Panc1 (cell line): ENCODE results near the gene CACNG6. TPM values are rescaled to one million over a fixed set of nuclear protein-coding genes. Genes with fewer than 3 reads are reported as not detected.
A peak's percentile ranks its signal among the peaks of the same experiment; 100 is the strongest.

ENCODE experiments used
- ATAC-seq: fragments of 200-7000 bp; cut with Tn5 transposase; 2 replicates; pipeline ENCODE4 v1.9.1; 2020; ENCODE audit warnings: mild to moderate bottlenecking, moderate library complexity
- BruUV-seq: library from RNA; stranded (reverse); fragments of 400-500 nt; replicated peaks from 2 replicates; lab custom pipeline; 2021; lab: Mats Ljungman, UMichigan
- CTCF ChIA-PET: fragments of 300-600 bp; sonication (Branson Sonifier 250); formaldehyde crosslinking; loops from one replicate; lab custom pipeline; 2022; ENCODE audit warnings: antibody characterized with exemption; lab: Charles Lee
- POLR2A ChIA-PET: fragments of 300-600 bp; sonication (Branson Sonifier 250); formaldehyde crosslinking; loops from one replicate; lab custom pipeline; 2022; ENCODE audit warnings: antibody characterized with exemption; lab: Charles Lee
- DNase-seq: peaks from one replicate; pipeline ENCODE4 v3.0.0-alpha.2; 2010; ENCODE audit warnings: low read depth, low spot score
- H3K27ac ChIP-seq: 2 replicates; pipeline ENCODE4 v1.5.1; 2011; ENCODE audit warnings: mild to moderate bottlenecking, low read length, inconsistent platforms
- H3K27me3 ChIP-seq: fragments of 200-500 bp; sonication (Bioruptor generic); 2 replicates; pipeline ENCODE4 v1.6.0; 2014; ENCODE audit warnings: low read length, inconsistent platforms; ENCODE audit not compliant: control insufficient read depth, insufficient read depth
- H3K36me3 ChIP-seq: fragments of 200-500 bp; sonication (Bioruptor generic); 2 replicates; pipeline ENCODE4 v1.5.1; 2014; ENCODE audit warnings: inconsistent platforms, mild to moderate bottlenecking, low read length, moderate library complexity; ENCODE audit not compliant: control insufficient read depth, insufficient read depth
- H3K4me1 ChIP-seq: 2 replicates; pipeline ENCODE4 v1.5.1; 2011; ENCODE audit warnings: inconsistent platforms, mild to moderate bottlenecking, low read length, moderate library complexity; ENCODE audit not compliant: control insufficient read depth, insufficient read depth
- H3K4me3 ChIP-seq, 2 experiments: 2 replicates each; pipeline ENCODE4 v1.5.1; 2011 to 2012; ENCODE audit warnings: low read depth in 2 of 2, low read length in 2 of 2, mild to moderate bottlenecking in 2 of 2, inconsistent platforms in 1 of 2, moderate library complexity in 1 of 2
- H3K9me3 ChIP-seq: fragments of 200-500 bp; sonication (Bioruptor generic); 2 replicates; pipeline ENCODE4 v1.5.1; 2014; ENCODE audit warnings: low read depth, mild to moderate bottlenecking, inconsistent platforms, low read length, moderate library complexity; ENCODE audit not compliant: control insufficient read depth, insufficient read depth
- CTCF ChIP-seq: fragments of 450-650 bp; IDR thresholded peaks from 2 replicates; pipeline ENCODE4 v1.5.1; 2017; ENCODE audit warnings: mild to moderate bottlenecking
- POLR2AphosphoS5 ChIP-seq: IDR thresholded peaks from 2 replicates; pipeline ENCODE4 v1.6.1; 2012; ENCODE audit warnings: mild to moderate bottlenecking, low read depth, low read length, moderate library complexity
- REST ChIP-seq, 2 experiments: IDR thresholded peaks; 2 replicates each; pipeline ENCODE4 v1.6.1; 2011 to 2012; ENCODE audit warnings: low read depth in 2 of 2, control low read depth in 1 of 2, low read length in 1 of 2, mild to moderate bottlenecking in 1 of 2, moderate library complexity in 1 of 2; ENCODE audit not compliant: insufficient read depth in 1 of 2
- SIN3A ChIP-seq: IDR thresholded peaks from 2 replicates; pipeline ENCODE4 v1.6.1; 2012; ENCODE audit warnings: low read depth, mild to moderate bottlenecking, low read length, moderate library complexity, borderline replicate concordance; ENCODE audit not compliant: insufficient read depth
- TCF7L2 ChIP-seq: IDR thresholded peaks from 2 replicates; pipeline ENCODE4 v1.6.1; 2011; ENCODE audit warnings: mild to moderate bottlenecking, low read depth, low read length, inconsistent platforms
- in situ Hi-C: cut with HindIII; loops from 2 replicates; pipeline ENCODE4 v1.10.0; 2016; ENCODE audit warnings: low sequenced_read_pairs, low pct_unique_long_range_greater_than_20kb
- intact Hi-C: fragments of 100-400 bp; cut with micrococcal nuclease; formaldehyde crosslinking; loops from one replicate; pipeline ENCODE4 v1.10.0; 2022; ENCODE audit not compliant: unreplicated experiment
- total RNA-seq: library from RNA; stranded (reverse); gene quantifications from one replicate; pipeline ENCODE4 v1.2.1, GENCODE V29; 2021; ENCODE audit not compliant: unreplicated experiment

Gene CACNG6
- total RNA-seq, 1 experiment from 2014 or later, result 14.6 TPM

GRCh38 chr19:54017261-54017660 lies 25.8 kb downstream of the CACNG6 start:
- ATAC-seq (peak; percentile 36; the same call in 1 of the 2 replicates), DNase-seq (no peak)
- in situ Hi-C loops (no loop called here), intact Hi-C loops (no loop called here)
- Histone ChIP-seq H3K27ac (peak overlapping the region; percentile 96), H3K36me3 (no peaks in the 10 kb centered on the region), H3K27me3 (no peaks in the 10 kb centered on the region), H3K4me3 (no peak overlapping the region), H3K9me3 (no peaks in the 10 kb centered on the region), H3K4me1 (peaks cover 18% of the 10 kb centered on the region)
- CTCF ChIA-PET, result interaction anchor here (0.7 kb wide), 1 partner anchor 13 kb away, joined by 5 read pairs; no protein-coding TSS in a partner anchor
- POLR2A ChIA-PET, result interaction anchor here (0.6 to 1.1 kb wide), 3 partner anchors 11 to 150 kb away, joined by 3 read pairs; partner anchors contain the start of gene MYADM
- no TSS peak for BruUV-seq
- TF ChIP-seq SIN3A (no peak), POLR2AphosphoS5 (no peak), CTCF (no peak), TCF7L2 (no peak), REST (IDR thresholded peaks at IDR 0.05; ENCODE audit: insufficient read depth in 1 of 2, low read depth in 2 of 2, low read length in 1 of 2) (no peak)

- no TSS peak for BruUV-seq
These were observed 29.9 kb downstream of the CACNG6 start for GRCh38 chr19:54021363-54021762.

More at GRCh38 chr19:54021363-54021762, 29.9 kb downstream of the CACNG6 start:
- no peaks in the 10 kb centered on the region for H3K36me3 ChIP-seq
- H3K4me3 ChIP-seq, result no peak overlapping the region
- H3K27me3 ChIP-seq, result no peaks in the 10 kb centered on the region
- no peaks in the 10 kb centered on the region for H3K9me3 ChIP-seq
- ChIA-PET POLR2A (interaction anchor here (1.2 kb wide), 1 partner anchor 40 kb away, joined by 3 read pairs; no protein-coding TSS in a partner anchor), CTCF (interaction anchor here (0.6 kb wide), 1 partner anchor 180 kb away, joined by 4 read pairs; no protein-coding TSS in a partner anchor)
- intact Hi-C loops, result loop anchor here (5.0 kb wide), 2 partner anchors 34 to 114 kb away; partner anchors contain the start of gene CACNG7
- H3K4me1 ChIP-seq, result peaks cover 29% of the 10 kb centered on the region
- peak overlapping the region; percentile 96 for H3K27ac ChIP-seq
- in situ Hi-C loops, result no loop called here
- no peak for ATAC-seq
- DNase-seq, result no peak
- TF ChIP-seq TCF7L2, result no peak
- TF ChIP-seq SIN3A, result no peak
- TF ChIP-seq POLR2AphosphoS5, result no peak
- TF ChIP-seq CTCF, result no peak
- TF ChIP-seq REST (IDR thresholded peaks at IDR 0.05; ENCODE audit: insufficient read depth in 1 of 2, low read depth in 2 of 2, low read length in 1 of 2), result no peak
